ENCODE results near the gene PHLPP1.

Gene PHLPP1

GRCh38 chr18:62744076-62744968 lies 29.0 kb downstream of the PHLPP1 start:
- no peak for DNase-seq

DNA sequence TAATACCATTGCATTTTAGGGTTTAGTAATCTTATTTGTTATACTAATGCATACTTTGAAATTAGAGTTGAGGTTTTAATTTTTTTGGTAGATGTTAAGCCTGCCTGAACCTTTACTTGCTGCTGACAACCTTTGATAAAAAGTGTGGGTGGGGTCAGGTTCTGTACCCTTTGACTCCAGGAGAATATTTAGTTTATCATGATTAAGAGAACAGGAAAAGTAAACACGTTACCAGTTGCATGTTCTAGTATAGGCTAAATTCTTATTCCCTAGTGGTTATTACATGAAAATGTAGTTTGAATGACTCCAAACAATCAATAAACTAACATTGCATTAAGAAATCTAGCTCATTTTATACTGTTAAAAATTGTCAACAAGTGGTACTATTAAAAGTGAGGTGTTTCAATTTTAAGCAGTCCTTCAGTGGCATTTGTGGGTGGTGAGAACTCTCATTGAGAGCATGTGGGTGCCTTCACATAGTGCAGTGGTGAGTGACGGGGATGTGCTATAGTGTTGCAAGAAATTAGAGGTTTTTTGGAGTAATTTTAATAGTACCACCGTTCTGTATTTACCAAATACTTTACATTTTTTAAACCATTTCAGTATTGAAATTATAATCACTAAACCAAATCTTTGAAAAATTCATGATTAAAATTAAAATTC lies 29.9 kb downstream of the PHLPP1 start:
- no peak for DNase-seq

DNA sequence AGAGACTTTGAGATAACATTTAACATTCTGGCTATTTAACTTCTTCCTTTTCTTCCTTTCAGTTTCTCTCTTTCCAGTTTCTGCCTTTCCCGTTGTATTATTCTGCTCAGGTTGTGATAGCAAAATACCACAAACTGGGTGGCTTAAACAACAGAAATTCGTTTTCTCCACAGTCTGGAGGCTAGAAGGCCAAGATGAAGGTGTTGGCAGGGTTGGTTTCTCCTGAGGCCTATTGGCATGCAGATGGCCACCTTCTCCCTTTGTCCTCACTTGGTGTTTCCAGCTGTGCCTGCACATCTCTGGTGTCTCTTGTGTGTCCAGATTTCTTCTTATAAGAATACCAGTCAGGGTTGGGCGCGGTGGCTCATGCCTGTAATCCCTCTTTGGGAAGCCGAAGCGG lies 34.0 kb downstream of the PHLPP1 start:
- no peak for DNase-seq

- DNase-seq = no peak
Observed at GRCh38 chr18:62751341-62751821, 36.0 kb downstream of the PHLPP1 start.

- DNase-seq = no peak
Observed at GRCh38 chr18:62751977-62752376, 36.6 kb downstream of the PHLPP1 start.

- no peak for DNase-seq
Observed at GRCh38 chr18:62754026-62754425, 38.7 kb downstream of the PHLPP1 start.

DNA sequence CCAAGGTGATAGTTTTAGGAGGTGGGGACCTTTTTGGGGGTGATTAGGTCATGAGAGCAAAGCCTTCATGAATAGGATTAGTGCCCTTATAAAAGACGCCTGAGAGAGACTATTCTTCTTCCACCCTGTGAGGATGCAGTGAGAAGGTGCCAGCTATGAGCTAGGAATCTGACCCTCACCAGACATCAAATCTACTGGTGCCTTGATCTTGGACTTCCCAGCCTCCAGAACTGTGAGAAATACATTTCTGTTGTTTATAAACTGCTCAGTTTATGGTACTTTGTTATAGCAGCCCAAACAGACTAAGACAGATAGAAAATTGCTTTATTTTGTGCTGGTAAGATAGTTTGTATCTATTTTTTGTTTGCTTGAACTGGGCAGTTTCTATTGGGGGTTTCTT lies 40.1 kb downstream of the PHLPP1 start:
- DNase-seq = no peak

GRCh38 chr18:62755946-62756345 lies 40.6 kb downstream of the PHLPP1 start:
- no peak for DNase-seq

DNA sequence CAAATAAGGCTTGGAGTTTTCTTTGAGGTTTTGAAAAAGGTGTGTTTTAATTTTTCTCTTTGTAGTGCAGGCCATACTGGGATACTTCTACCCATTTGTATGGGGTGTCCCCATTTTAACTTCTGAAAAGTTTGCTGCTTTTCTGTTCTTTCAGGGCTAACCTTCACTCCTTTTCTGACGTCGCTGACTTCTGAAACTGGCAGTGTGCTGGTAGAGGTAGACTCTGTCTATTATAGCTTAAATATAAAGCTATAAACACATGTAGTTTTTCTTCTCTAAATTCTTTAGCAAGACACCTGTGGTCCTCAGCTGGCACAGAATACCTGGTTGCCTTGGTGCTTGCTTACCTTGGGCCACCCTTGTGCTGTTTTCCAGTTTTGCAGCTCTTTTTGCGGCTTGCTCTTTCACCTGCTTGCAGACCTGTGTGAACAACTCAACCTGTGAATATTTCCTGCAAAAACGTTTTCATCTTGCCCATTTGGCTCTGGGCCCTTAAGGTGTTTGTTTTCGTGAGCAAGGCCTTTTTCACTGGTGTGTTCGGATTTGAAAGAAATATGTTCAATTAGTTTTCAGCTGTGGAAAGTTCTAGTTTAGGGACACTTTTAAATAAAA lies 42.2 kb downstream of the PHLPP1 start:
- no peak for DNase-seq

GRCh38 chr18:62758591-62758990 lies 43.2 kb downstream of the PHLPP1 start:
- no peak for DNase-seq

GRCh38 chr18:62759704-62760402 lies 44.5 kb downstream of the PHLPP1 start:
- DNase-seq = no peak

- no peak for DNase-seq
Observed at GRCh38 chr18:62760403-62760734, 45.0 kb downstream of the PHLPP1 start.

DNA sequence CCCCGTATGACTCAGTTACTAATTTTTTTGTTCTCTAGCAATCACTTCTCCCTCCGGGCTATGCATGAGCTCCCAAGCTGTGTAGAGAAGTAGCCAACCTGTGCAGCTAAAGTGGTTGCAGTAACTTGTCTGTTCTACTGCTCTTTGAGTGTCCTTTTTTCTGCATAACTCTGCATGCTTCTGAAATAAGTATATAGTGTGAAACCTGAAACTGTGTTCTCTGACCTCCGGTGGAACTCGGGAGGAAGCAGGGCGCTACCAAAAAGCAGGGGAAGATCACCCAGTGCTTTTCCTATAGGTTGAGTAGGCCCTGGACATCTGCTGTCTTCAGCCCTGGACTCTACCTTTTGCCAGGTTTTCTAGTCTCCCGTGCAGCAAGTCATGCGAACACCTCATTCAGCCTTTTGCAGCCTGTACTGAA lies 47.8 kb downstream of the PHLPP1 start:
- no peak for DNase-seq

DNA sequence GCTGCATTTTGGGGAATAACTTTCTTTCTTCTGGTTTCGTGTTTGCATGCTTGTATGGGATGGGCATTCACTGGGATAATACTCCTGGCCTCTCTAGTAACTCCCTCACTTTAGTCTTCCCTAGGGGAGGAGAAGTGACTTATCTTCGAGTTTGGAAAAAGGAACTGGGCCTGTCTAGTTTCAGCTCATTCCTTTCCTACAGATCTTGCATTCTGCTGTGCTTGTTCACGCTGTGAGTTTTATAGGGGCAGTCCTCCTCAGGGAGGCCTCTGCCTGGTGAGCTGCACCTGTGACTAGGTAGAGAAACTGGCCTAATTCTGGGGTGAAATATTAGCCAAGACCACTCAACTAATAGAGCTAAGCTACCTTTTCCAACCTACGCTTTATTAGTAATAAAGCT lies 50.9 kb downstream of the PHLPP1 start:
- no peak for DNase-seq

GRCh38 chr18:62767321-62767720 lies 52.0 kb downstream of the PHLPP1 start:
- DNase-seq = no peak

DNA sequence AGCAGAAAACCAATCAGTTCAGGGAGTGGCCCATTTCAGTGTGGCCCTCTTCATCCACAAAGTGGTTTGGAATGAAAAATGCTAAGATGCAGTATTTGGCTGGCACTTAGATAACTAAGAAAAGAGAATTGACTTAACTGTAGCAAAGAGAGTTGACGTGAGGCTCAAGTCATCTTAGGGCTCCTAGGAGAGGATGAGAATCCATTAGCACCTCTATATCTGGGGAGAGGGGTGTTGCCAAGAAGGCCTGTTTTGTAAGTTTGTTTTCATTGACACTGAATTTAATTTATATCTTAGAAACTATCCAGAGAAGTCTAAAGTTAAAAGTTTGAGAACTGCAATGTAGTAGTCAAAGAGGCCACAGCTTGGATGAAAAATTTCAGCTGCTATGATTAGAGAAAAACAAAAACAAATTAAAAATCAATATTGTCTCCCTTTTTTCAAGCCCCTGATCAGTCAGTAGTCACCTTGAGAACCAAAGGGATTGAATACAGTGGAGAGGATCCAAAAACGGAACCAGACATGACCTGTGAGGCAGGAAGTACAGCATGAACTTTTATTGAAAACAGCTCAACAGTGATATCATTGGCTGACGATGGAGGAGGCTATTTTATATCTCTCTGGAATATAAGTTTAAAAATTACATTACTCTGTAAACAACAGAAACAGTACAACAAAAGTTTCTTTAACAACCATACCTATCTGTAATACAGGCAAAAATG lies 52.7 kb downstream of the PHLPP1 start:
- DNase-seq = no peak

GRCh38 chr18:62768558-62768943 lies 53.2 kb downstream of the PHLPP1 start:
- no peak for DNase-seq

- DNase-seq = no peak
Observed at GRCh38 chr18:62769216-62769615, 53.9 kb downstream of the PHLPP1 start.

GRCh38 chr18:62771494-62772270 lies 56.3 kb downstream of the PHLPP1 start:
- no peak for DNase-seq

DNA sequence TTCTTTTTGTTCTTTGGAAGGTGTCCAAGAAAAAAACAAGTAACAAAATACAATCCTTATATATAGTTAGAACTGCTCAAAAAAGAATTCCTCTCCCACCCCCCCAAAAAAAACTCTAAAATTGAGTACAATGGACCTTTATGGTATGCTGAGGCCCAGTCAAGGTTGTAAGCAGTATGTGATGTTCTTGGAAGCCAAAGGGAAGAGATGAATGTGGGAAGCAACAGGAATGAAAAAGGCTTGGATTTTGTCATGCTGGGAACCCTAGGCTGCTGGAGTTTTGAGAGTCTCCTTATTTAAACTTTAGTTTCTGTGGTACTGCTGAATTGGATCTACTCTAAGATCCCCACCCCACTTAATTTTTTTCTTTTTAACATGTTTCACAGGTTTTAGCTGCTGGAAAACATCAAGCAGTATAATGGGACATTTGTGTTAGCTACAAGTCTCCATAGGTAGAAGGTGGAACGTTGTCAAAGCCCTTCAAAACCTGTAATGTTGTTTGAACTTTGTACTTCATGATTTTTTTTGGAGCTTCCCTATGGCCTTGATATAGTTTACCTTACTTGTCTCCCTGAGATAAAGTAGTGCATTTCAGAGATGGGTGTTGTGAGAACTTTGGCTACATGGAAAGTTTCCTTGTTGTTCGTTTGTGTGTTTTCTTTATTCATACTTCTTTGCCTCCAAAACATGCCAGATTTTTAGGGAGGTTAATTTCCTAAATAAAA lies 57.7 kb downstream of the PHLPP1 start:
- DNase-seq = no peak

GRCh38 chr18:62773691-62774090 lies 58.4 kb downstream of the PHLPP1 start:
- no peak for DNase-seq
